SK-N-MC (cell line): Measurements from ENCODE around the gene OR10A5.

ENCODE experiments used
- EZH2 ChIP-seq: fragments of 200-600 bp; sonication (generic); IDR thresholded peaks from one replicate; pipeline ENCODE4 v1.6.1; 2017; ENCODE audit warnings: antibody characterized with exemption
- FOXP2 ChIP-seq: optimal IDR thresholded peaks from 2 replicates; pipeline ENCODE3; 2011; ENCODE audit warnings: mild to moderate bottlenecking, moderate library complexity; ENCODE audit not compliant: insufficient read depth; ENCODE audit errors: extremely low read length, control extremely low read depth
- POLR2AphosphoS5 ChIP-seq: IDR thresholded peaks from 2 replicates; pipeline ENCODE4 v1.6.1; 2012; ENCODE audit warnings: mild to moderate bottlenecking, low read depth, low read length, borderline replicate concordance

DNA sequence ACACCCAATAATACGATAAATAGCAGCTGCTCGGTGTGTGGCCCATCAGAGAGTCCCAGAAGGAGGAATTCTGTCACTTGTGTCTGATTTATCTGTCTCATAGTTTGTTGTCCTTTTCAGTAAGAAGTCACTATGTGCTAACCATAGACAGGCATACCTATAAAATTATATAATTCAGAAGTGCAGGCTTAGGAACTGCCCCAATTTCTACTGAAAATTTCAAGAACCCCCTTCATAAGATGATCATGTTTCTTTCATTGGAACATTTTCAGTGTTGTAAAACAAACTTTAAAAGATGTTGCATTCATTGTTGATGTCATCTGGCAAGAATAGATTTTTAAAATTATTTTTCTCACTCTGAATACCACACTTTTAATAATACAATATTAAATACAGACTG, 46.9 kb downstream of the OR10A5 start, which contains the start of gene OR2D2:
- no peak for TF ChIP-seq POLR2AphosphoS5
- no peak for TF ChIP-seq EZH2
- TF ChIP-seq FOXP2, result no peak
